A673 (cell line): ENCODE results near the gene PAX5. TPM values are rescaled to one million over a fixed set of nuclear protein-coding genes. Genes with fewer than 3 reads are reported as not detected.

Experiments used
- BruUV-seq: library from RNA; stranded (reverse); fragments of 400-500 nt; replicated peaks from 2 replicates; lab custom pipeline; 2021; lab: Mats Ljungman, UMichigan
- CTCF ChIA-PET: fragments of 300-600 bp; sonication (Branson Sonifier 250); formaldehyde crosslinking; loops from one replicate; lab custom pipeline; 2022; ENCODE audit warnings: antibody characterized with exemption; lab: Charles Lee
- POLR2A ChIA-PET: fragments of 300-600 bp; sonication (Branson Sonifier 250); formaldehyde crosslinking; loops from one replicate; lab custom pipeline; 2022; ENCODE audit warnings: antibody characterized with exemption; ENCODE audit not compliant: low non-redundant PET; lab: Charles Lee
- DNase-seq: peaks from one replicate; pipeline ENCODE4 v3.0.0-alpha.2; 2015; ENCODE audit warnings: low spot score
- H3K27ac ChIP-seq: fragments of 200-600 bp; sonication (generic); 2 replicates; pipeline ENCODE4 v1.5.1; 2016; ENCODE audit warnings: mixed run types, low read depth, mild to moderate bottlenecking, mixed read lengths, antibody characterized with exemption, low read length; ENCODE audit not compliant: poor library complexity, severe bottlenecking
- H3K27me3 ChIP-seq: fragments of 200-600 bp; sonication (generic); replicated peaks from 2 replicates; pipeline ENCODE4 v1.6.1; 2017; ENCODE audit warnings: mixed run types, low read depth, mild to moderate bottlenecking, mixed read lengths, antibody characterized with exemption, low read length; ENCODE audit not compliant: insufficient read depth, poor library complexity
- H3K36me3 ChIP-seq: fragments of 200-600 bp; sonication (generic); 2 replicates; pipeline ENCODE4 v1.6.1; 2016; ENCODE audit warnings: mixed run types, mild to moderate bottlenecking, mixed read lengths, antibody characterized with exemption, low read length; ENCODE audit not compliant: insufficient read depth, poor library complexity, severe bottlenecking
- H3K4me1 ChIP-seq: fragments of 200-600 bp; sonication (generic); 2 replicates; pipeline ENCODE4 v1.6.1; 2017; ENCODE audit warnings: mixed run types, mild to moderate bottlenecking, mixed read lengths, antibody characterized with exemption, low read length; ENCODE audit not compliant: insufficient read depth, poor library complexity, severe bottlenecking
- H3K4me3 ChIP-seq: fragments of 200-600 bp; sonication (generic); 2 replicates; pipeline ENCODE4 v1.5.1; 2016; ENCODE audit warnings: low read depth, mixed run types, mild to moderate bottlenecking, mixed read lengths, low read length; ENCODE audit not compliant: poor library complexity, severe bottlenecking
- H3K9me3 ChIP-seq: fragments of 200-600 bp; sonication (generic); 2 replicates; pipeline ENCODE4 v1.6.1; 2016; ENCODE audit warnings: mixed run types, low read depth, mild to moderate bottlenecking, mixed read lengths, antibody characterized with exemption, low read length; ENCODE audit not compliant: poor library complexity, severe bottlenecking
- EZH2 ChIP-seq: fragments of 200-600 bp; sonication (generic); IDR thresholded peaks from 2 replicates; pipeline ENCODE4 v1.6.1; 2017; ENCODE audit warnings: borderline replicate concordance, low read depth, mild to moderate bottlenecking, mixed read lengths, antibody characterized with exemption, low read length; ENCODE audit not compliant: poor library complexity, severe bottlenecking
- intact Hi-C: fragments of 100-400 bp; cut with micrococcal nuclease; formaldehyde crosslinking; loops from one replicate; pipeline ENCODE4 v1.10.0; 2022; ENCODE audit not compliant: unreplicated experiment
- total RNA-seq: library from RNA; stranded (reverse); gene quantifications from 2 replicates; pipeline ENCODE4 v1.2.3, GENCODE V29; 2021
- TF ChIP-seq, protein P1 (sequence below): fragments of 300-800, 200-600 bp; sonication (generic); conservative IDR thresholded peaks from 2 replicates; pipeline ENCODE4 v1.5.1; 2017; ENCODE audit warnings: low read depth, mild to moderate bottlenecking, antibody characterized with exemption, low read length, moderate library complexity, mixed read lengths

Gene PAX5
- total RNA-seq, 1 experiment from 2014 or later = 5.5 TPM

DNA sequence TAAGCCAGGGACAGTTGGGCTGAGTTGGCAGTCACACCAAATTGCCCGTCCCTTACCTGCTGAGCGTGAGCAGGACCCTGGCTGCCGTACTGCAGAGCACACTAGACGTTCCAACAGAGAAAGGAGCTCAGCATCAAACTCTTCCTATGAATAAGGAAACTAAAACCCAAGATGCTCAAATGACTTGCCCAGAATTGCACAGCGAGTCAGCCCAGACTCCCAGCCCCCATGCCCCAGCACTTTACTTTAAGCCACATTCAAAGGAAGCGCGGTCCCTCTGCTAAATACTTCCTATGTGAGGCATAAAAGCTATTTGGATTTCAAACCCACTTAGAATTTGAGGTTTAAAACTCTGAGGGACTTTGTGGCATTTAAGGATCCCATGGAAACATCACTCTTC is 23.9 kb downstream of the PAX5 start:
- ChIA-PET POLR2A (no interaction called here), CTCF (interaction anchor here (0.7 kb wide), 2 partner anchors 136 to 253 kb away, joined by 3 read pairs; no protein-coding TSS in a partner anchor)
- no TSS peak for BruUV-seq
- Histone ChIP-seq H3K36me3 (no peaks in the 10 kb centered on the region), H3K4me1 (no peaks in the 10 kb centered on the region), H3K4me3 (no peak overlapping the region), H3K27ac (no peak overlapping the region), H3K9me3 (no peaks in the 10 kb centered on the region), H3K27me3 (no peaks in the 10 kb centered on the region)
- intact Hi-C loops = no loop called here
- no peak for TF ChIP-seq EZH2
- TF ChIP-seq, protein P1, sequence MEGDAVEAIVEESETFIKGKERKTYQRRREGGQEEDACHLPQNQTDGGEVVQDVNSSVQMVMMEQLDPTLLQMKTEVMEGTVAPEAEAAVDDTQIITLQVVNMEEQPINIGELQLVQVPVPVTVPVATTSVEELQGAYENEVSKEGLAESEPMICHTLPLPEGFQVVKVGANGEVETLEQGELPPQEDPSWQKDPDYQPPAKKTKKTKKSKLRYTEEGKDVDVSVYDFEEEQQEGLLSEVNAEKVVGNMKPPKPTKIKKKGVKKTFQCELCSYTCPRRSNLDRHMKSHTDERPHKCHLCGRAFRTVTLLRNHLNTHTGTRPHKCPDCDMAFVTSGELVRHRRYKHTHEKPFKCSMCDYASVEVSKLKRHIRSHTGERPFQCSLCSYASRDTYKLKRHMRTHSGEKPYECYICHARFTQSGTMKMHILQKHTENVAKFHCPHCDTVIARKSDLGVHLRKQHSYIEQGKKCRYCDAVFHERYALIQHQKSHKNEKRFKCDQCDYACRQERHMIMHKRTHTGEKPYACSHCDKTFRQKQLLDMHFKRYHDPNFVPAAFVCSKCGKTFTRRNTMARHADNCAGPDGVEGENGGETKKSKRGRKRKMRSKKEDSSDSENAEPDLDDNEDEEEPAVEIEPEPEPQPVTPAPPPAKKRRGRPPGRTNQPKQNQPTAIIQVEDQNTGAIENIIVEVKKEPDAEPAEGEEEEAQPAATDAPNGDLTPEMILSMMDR = no peak
- DNase-seq = no peak

- Histone ChIP-seq H3K4me3 (no peak overlapping the region), H3K36me3 (no peaks in the 10 kb centered on the region), H3K9me3 (no peaks in the 10 kb centered on the region), H3K27ac (no peak overlapping the region), H3K27me3 (no peaks in the 10 kb centered on the region), H3K4me1 (peaks cover 4% of the 10 kb centered on the region)
- BruUV-seq = no TSS peak
- no peak for TF ChIP-seq EZH2
- TF ChIP-seq, protein P1 = no peak
- intact Hi-C loops = no loop called here
- ChIA-PET POLR2A (no interaction called here), CTCF (no interaction called here)
- no peak for DNase-seq
Measured at GRCh38 chr9:37007295-37007694, 26.8 kb downstream of the PAX5 start.

- peaks cover 14% of the 10 kb centered on the region for H3K4me1 ChIP-seq
- H3K27ac ChIP-seq = no peak overlapping the region
- ChIA-PET POLR2A (no interaction called here), CTCF (no interaction called here)
- no peaks in the 10 kb centered on the region for H3K36me3 ChIP-seq
- H3K27me3 ChIP-seq = no peaks in the 10 kb centered on the region
- no peaks in the 10 kb centered on the region for H3K9me3 ChIP-seq
- BruUV-seq = no TSS peak
- DNase-seq = no peak
- H3K4me3 ChIP-seq = no peak overlapping the region
- intact Hi-C loops = no loop called here
- TF ChIP-seq, protein P1 = no peak
- TF ChIP-seq EZH2 = no peak
Measured at GRCh38 chr9:37005517-37006140, 28.4 kb downstream of the PAX5 start.
